GM18505 (cell line): Measurements from ENCODE around the gene RUSF1.
A peak's percentile ranks its signal among the peaks of the same experiment; 100 is the strongest.
"Not testable (repeated sequence)": the region's sequence is repeated elsewhere in the genome, so short reads cannot be mapped to it uniquely, and the experiment has no call there.

Source experiments
- ATAC-seq: cut with Tn5 transposase; IDR thresholded peaks from one replicate; pipeline ENCODE4 v1.9.1; 2021; ENCODE audit not compliant: unreplicated experiment
- POLR2A ChIP-seq: IDR thresholded peaks from 4 replicates; pipeline ENCODE4 v1.6.1; 2011; ENCODE audit warnings: borderline replicate concordance; ENCODE audit not compliant: insufficient read depth, insufficient read length; ENCODE audit errors: extremely low read depth

The RUSF1 gene

GRCh38 chr16:31528523-31529107, 20.4 kb upstream of the RUSF1 start:
- no peak for ATAC-seq
- TF ChIP-seq POLR2A, result no peak

GRCh38 chr16:31527734-31528274, 19.6 kb upstream of the RUSF1 start, which contains the start of gene AHSP:
Gene AHSP (plus strand): TSS chr16:31527900. CDS start chr16:31528140, 240 bp downstream.
- ATAC-seq, result no peak
- TF ChIP-seq POLR2A, result no peak

- TF ChIP-seq POLR2A, result no peak
- ATAC-seq, result no peak
Measured at GRCh38 chr16:31525113-31525512, 16.9 kb upstream of the RUSF1 start.

GRCh38 chr16:31523768-31524167, 15.6 kb upstream of the RUSF1 start:
- not testable (repeated sequence) for ATAC-seq

GRCh38 chr16:31522071-31522470, 13.9 kb upstream of the RUSF1 start:
- TF ChIP-seq POLR2A, result no peak
- ATAC-seq, result no peak

DNA sequence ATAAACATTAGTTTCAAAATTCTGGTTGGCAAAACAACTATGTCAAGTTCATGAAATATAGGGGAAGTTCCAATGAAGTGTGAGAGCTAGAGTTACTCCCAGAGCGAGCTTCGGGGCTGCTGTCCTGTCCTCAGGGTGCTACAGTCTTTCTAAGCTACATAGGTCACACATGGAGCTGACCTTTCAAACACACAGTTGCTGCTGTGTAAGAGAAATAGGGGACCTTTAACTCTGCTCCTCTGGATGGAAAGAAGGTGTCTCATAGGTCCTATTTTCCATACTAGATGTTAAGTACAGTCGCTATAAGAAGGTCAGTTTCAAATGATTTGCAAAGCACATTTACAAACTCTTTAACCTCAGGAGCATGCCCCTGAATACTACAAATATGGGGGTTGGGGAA, 13.2 kb upstream of the RUSF1 start:
- ATAC-seq, result no peak
- no peak for TF ChIP-seq POLR2A

DNA sequence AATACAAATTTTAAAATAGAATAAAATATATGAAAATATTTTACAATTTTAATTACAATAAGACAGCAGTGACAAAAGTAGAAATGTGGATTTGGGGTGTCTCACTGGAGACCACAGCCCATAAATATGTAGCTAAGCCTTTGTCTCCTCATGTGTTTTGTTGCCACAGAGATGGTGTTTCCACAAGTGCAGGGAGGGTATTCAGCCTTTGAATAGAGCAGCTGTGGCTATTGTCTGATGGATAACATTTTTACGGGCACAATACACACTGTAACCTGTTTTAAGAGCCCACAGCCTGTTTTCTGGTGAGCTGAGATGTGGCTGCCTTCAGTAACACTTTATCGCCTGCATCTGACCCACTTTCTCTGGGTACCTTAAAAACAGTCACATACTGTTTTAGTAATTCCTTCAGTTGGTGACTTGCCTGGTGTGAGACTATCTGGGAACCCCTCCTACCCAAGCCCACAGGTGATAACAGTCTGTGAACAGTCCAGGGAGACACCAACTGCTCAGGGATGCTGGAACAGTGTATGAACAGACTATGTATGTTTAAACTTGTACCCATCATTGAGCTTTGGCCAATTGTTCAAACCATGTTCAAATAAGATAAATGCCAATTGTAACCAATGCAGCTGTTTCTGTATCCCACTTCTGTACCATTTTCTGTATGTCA, 11.7 kb upstream of the RUSF1 start:
- ATAC-seq, result no peak
- TF ChIP-seq POLR2A, result no peak

GRCh38 chr16:31517800-31518402, 9.7 kb upstream of the RUSF1 start:
- no peak for TF ChIP-seq POLR2A
- no peak for ATAC-seq

DNA sequence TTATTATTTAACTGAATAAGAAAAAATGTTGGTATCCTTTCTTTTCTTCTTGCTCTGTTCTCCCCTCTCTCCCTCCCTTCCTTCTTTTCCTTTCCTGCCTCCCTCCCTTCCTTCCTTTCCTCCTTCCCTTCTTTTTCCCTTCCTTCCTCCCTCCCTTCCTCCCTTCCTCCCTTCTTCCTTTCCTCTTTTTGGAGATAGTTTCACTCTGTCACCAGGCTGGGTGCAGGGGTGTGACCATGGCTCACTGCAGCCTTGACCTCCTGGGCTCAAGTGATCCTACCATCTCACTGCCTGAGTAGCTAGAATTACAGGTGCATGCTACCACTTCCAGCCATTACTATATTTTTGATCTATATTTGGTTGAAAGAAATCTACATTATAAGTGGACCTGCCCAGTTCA, 5.7 kb upstream of the RUSF1 start:
- no peak for TF ChIP-seq POLR2A
- no peak for ATAC-seq

GRCh38 chr16:31513126-31513525, 4.9 kb upstream of the RUSF1 start:
- no peak for ATAC-seq
- TF ChIP-seq POLR2A, result no peak

DNA sequence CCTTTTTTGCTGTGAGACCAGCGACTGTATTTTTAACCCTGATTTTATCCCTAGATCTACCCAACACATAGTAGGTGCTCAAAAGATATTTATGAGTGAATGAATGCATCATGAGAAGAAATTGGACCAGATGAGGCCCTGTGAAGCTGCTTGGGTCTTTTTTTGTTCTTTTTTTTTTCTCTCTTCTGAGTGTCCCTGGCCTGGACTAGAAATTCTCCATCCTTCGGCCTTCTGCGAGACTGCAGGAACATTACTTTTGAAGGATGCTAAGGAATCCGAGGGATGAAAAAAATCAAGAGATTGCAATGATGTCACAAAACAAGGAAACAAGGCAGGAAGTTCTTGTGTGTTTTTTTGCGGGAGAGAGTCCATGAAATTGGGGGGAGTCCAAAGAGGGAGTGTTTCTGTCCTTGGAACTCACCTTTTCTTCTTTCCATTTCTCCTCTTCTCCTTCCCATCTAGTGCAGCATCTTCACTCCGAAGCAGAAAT, 560 bp upstream of the RUSF1 start:
- ATAC-seq, result no peak
- TF ChIP-seq POLR2A, result no peak

DNA sequence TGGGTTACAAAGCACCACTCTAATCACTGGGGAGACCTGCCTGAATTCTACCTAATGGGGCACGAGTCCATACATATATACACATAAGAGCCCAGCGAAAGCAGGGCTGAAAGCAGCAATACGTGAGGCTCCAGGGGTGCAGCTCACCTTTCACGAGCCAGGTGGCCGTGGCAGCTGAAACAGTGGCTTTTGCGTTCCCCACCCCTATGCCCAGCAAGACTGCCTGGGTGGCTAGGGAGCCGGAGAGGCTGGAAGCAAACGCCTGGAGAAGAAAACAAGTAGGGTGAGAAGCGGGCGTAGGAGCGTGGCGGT, 618 bp downstream of the RUSF1 start:
- ATAC-seq, result no peak
- no peak for TF ChIP-seq POLR2A

- ATAC-seq, result peak; percentile 46
Measured at GRCh38 chr16:31505483-31505882, 2.7 kb downstream of the RUSF1 start.

DNA sequence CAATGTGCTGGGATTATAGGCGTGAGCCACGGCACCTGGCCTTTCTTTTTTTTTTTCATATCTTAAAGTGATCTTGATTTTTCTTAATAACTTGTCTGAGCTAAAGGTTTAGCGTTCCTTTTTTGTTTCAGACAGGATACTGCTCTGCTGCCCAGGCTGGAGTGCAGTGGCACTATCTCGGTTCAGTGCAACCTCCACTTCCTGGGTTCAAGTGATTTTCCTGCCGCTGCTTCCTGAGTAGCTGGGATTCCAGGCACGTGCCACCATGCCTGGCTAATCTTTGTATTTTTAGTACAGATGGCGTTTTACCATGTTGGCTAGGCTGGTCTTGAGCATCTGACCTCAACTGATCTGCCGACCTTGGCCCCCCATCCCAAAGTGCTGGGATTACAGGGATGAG, 4.0 kb downstream of the RUSF1 start:
- TF ChIP-seq POLR2A, result no peak
- no peak for ATAC-seq

More at GRCh38 chr16:31505483-31505882, 2.7 kb downstream of the RUSF1 start:
- TF ChIP-seq POLR2A, result no peak

GRCh38 chr16:31503555-31503954, 4.6 kb downstream of the RUSF1 start:
- not testable (repeated sequence) for ATAC-seq
